PC-9 (cell line): ENCODE data around the gene RARS1.

Source experiments
- EZH2 ChIP-seq: fragments of 200-600 bp; sonication (generic); IDR thresholded peaks from 2 replicates; pipeline ENCODE4 v1.8.0; 2017; ENCODE audit warnings: antibody characterized with exemption, low read depth
- TF ChIP-seq, protein P1 (sequence below): fragments of 200-600 bp; sonication (generic); conservative IDR thresholded peaks from 2 replicates; pipeline ENCODE4 v1.6.1; 2017; ENCODE audit warnings: mixed run types, antibody characterized with exemption, mild to moderate bottlenecking, moderate library complexity

DNA sequence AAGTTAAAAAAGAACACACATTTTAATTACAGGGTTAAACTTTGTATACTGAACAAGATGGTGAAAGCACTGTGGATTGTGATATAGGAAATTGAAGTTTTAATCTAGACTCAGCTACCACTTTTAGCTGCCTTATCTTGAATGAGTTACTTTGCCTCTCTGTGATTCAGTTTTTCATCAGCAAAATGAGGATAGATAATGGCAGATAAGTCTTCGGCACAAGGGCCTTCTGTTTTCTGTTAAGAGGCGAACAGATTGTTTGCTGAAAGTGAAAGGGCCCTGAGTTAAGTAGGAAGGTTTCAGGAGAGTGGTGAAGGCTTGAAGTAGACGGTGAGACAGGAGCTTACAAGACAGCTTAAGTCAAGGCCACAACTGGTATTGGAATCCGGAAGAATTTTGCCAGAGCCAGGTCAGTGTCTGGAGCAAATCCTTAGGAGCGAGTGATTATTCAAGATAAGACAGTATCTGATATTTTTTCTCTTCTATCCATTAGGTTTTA lies 7.8 kb downstream of the RARS1 start:
- TF ChIP-seq, protein P1, sequence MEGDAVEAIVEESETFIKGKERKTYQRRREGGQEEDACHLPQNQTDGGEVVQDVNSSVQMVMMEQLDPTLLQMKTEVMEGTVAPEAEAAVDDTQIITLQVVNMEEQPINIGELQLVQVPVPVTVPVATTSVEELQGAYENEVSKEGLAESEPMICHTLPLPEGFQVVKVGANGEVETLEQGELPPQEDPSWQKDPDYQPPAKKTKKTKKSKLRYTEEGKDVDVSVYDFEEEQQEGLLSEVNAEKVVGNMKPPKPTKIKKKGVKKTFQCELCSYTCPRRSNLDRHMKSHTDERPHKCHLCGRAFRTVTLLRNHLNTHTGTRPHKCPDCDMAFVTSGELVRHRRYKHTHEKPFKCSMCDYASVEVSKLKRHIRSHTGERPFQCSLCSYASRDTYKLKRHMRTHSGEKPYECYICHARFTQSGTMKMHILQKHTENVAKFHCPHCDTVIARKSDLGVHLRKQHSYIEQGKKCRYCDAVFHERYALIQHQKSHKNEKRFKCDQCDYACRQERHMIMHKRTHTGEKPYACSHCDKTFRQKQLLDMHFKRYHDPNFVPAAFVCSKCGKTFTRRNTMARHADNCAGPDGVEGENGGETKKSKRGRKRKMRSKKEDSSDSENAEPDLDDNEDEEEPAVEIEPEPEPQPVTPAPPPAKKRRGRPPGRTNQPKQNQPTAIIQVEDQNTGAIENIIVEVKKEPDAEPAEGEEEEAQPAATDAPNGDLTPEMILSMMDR, result no peak
- TF ChIP-seq EZH2, result no peak
